Medulla oblongata (tissue), 1 donor: ENCODE data around the gene TSR1.

Experiments
- DNase-seq: peaks from one replicate; pipeline ENCODE4 v3.0.0-alpha.2; 2015; ENCODE audit errors: extremely low spot score

TSR1 gene

DNA sequence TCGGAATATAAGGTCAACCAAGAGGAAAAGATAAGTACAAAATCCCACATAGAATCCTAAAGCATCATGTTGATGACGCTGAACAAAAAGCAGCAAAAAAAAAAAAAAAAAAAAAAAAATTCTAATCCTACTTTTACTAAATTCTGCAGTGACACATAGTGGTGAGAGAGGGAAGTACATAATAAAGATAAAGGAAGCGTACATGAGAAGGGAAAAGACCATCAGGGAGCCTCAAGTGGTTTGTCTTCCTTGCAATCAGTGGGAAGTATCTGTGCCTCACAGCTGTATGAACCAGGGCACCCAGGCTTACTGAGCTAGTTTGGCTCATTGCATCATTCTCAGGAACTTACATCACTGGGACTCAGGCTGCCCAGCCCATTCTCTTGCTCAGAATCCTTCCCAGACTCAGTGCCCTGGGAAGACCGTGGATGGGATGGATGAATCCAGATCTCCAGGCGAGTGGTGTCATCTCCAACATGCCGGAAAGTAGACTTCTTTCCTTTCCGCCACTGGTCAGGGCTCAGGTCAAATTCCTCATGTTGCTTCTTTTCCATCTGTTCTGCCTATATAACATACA is 53.9 kb downstream of the TSR1 start:
- DNase-seq = peak; percentile 58

DNA sequence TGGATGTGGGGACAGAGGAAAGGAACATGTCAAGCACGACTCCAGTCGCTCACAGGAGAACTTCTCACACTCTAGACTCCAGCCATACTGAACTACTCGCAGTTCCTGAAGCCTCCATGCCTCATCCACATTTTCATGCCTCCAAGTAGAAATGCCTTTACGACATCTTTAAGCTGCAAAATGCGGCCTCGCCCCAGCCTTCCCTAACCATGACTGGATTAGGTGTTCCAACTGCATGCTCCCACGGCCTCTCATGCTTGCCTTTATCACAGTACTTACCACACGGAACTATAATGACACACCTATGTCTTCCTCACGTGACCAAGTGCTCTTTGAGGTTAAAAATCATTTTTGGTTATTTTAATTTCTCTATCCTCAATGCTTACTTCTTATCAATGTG is 56.5 kb downstream of the TSR1 start:
- DNase-seq = no peak

DNA sequence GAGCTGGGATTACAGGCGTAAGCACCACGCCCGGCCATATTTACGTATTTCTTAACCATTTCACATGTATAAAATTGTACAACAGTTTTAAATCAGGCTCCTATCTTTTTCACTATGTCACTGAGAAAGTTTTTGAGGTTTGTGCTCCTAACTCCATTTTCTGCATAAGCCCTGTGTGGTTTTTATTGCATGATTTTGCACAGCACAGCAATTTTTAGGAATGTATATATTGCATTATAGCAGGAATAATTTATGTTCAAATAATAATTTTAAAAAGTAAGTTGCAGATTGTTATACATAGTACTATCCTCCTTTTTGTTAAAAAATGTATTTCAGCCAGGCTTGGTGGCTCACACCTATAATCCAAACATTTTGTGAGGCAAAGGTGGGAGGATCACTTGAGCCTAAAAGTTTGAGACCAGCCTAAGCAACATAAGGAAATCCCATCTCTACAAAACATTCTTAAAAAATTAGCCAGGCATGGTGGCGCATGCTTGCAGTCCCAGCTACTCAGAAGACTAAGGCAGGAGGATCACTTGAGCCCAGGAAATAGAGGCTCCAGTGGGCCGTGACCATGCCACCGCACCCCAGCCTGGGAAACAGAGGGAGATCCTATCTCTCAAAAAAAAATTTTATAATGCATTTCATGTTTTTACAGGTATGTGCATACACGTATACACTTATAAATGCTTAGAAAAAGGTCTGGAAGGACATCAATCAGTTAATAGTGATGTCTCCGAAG is 58.7 kb downstream of the TSR1 start:
- no peak for DNase-seq

DNA sequence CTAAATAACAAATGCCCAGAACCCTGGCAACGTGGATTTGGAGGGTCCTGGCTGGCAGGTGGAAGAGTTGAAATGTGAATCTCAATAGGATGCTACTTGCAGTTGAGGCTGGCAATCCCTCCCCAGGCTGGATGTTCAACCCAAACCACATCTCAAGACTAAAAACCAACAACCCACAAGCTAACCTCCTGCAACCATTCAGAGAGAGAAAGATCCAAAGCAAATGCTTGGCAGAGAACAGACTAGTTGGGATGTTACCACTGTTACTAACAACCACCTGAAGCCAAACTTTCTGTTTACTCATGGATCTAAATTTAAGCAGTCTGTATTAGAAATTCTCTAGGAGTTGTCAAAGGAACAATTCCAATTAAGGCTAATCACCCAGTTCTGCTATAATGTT is 60.5 kb downstream of the TSR1 start:
- no peak for DNase-seq

DNA sequence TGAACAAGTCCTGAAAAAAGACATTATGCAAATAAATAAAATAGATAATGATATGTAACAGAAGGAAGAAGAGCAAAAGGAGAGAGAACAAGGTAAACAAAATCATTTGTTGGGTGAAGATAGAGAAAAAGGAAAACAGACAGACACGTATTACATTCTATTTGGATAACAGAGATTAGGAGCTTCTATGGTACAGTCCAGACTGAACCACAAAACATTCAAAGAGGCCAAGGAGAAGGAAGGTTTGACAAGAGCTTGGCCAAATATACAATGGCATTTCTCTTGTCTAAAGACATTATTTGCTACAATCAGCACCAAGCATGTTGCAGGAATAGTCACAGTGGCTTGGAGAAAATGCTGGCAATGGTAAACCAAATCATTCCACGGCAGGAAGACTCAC is 61.8 kb downstream of the TSR1 start:
- DNase-seq = no peak
